ENCODE data around the gene PPP1R14C.

Gene PPP1R14C

DNA sequence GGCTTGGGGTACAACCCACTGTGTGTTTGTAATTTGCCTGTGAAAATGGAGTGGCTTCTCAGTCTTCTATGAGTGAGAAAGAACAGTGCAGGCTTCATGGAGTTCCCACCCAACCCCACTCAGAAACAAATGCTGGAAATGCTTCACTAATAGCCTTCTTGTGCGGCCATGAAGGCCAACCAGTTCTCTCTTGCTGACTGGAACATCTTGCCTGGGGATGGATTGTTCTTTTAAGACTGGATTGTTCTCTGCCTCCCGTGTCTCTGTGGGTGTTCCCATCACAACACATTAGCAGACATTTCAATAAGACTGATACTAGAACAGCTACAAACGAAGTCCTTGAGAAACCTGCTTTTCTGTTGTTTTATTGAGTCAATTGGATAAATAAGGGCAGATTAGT, 110.6 kb downstream of the PPP1R14C start:
- no peak for DNase-seq

DNA sequence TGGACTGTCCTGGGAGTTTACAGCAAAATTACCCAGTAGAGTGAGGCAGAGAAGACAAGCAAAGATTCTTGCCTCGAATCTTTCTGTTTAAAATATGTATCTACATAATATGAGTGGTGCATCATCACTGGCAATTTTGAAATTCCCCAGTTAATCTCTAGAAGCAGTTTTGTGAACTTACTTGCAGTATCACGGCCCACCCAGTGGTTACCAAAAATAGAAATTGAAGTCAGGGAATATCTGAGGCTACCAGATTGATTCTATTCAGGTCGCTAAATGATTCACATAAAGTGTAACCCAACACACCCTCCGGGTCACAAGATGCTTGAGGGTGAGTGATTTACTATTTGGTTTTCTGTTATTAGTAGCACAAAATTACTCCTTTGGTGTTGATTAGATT, 111.9 kb downstream of the PPP1R14C start:
- no peak for DNase-seq

DNA sequence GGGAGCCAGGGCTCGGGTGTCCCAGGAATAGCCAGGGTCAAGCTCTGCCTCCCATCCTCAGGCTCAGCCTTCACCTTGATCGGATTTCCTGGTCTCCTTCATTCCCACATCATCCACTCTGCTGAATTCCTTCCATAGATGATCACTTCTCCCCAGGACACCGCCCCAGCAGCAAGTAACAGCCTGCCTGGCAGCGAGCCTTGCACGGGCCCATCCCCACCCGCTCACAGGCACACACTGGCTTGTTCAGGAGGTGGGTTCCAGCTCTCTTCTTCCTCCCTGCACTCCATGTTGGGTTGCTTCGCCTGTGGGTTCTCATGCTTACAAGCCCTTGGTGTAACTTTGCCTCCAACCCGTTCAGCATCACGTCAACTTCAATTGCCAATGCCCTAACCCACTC, 113.0 kb downstream of the PPP1R14C start:
- DNase-seq: no peak

DNA sequence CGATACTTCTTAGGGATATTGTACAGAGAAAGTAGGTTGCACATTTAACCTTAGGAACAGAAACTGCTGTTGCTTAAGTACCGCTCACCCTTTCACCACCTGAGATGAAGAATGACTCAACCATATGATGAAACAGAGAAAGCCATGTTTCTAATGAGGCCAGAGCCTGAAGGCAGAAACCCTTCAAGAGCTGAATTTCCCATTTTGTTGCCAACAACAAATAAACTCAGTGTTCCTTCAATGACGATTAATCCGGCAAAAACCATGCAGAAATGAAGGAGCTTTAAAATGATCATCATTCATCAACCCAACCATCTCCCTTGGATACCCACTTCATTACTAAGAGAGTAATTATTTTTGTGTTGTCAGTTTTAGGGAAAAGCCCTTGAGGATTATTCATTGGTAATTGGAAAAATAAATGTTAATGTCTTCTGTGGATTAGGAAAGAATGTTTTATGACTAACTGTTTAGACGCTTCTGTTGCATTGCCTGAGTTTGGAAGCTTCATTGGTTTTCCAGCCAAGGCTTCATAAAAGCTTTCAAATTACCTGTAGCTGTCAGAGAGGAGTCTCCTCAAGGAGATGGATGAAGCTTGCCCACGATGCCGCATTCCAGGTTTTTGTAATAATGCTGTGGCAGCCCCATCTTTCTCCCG, 113.9 kb downstream of the PPP1R14C start:
- no peak for DNase-seq

DNA sequence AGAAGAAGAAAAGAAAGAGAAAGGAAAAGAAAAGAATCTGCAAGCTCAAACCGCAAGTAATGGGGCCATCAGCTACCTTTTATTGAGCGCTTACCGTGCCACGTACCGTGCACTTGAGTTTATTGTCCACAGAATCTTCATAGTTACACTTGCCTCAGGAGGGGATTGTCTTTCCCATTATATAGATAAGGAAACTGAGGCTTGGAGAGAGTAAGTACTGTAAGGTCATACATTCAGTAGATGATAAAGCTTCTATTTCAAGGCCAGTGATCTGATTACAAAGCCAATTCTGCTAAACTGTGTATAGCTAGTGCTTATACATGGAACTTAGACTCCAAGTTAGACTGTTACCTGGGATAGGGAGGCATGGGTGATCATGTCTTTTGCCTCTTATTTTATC, 115.5 kb downstream of the PPP1R14C start:
- DNase-seq: no peak

DNA sequence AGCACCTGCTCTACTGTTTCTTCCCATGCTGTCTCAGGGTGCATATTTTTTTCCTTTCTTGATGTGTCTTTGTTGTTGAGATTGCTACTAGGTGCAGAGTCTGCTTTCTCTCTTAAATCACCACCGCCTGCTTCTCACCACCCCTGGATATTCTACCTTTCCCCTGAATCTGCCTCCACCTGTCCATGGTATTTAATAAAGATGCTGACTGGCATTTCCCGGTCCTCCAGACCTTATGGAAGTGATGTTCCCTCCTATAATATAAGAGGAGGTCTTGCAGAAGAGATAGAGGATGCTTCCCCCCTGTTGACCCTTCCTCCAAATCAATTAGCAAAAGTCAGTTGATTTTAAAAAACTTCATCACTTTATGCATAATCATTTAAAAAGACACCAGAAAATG, 118.1 kb downstream of the PPP1R14C start:
- DNase-seq: no peak

DNA sequence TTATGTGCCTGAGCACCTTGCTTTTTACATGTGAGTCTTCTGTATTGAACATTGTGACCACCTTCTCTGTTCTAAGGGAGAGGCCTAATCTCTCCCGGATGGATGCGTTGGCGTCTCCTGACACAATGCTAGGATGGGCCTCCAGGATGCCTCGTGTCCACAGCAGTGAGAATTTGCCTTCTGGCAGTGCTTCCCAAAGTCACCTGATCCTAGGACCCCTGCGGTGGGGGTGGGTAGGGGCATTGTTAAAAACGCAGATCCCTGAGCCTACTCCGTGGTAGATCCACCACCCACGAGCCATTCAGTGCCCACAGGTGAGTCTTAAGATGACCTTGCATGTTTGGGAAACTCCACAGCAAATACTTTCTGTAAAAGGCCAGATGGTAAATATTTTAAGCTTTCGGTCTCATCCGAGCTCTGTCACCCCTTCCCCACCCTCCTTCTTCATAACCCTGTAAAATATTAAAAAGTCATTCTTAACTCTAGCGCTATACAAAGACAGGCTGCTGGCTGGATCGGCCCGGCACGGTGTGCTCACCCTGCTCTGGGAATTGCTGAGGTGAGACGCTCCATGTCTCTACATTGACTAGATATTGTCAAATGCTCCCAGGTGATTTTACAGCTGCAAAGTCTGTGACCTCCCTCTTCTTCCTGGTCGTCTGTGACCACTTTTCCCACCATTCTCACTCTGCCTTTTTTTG, 119.3 kb downstream of the PPP1R14C start:
- DNase-seq: no peak

DNA sequence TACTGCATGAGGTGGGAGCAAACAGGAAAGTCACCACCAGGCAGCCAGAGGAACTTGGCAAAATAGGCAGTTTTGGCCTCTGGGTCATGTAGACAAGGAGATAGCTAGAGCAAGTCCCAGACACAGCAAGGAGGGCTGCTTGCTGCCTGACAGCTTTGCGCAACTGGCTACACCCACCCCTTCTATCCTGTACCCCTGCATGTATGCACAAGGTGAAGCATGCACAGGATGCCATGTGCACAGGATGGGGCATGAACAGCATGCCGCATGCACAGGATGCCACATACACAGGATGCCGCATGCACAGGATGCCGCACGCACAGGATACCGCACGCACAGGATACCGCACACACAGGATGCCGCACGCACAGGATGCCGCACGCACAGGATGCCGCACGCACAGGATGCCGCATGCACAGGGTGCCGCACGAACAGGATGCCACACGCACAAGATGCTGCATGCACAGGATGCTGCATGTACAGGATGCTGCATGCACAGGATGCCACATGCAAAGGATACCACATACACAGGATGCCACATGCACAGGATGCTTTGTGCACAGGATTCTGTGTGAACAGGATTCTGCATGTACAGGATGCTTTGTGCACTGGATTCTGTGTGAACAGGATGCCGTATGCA, 121.0 kb downstream of the PPP1R14C start:
- no peak for DNase-seq

DNA sequence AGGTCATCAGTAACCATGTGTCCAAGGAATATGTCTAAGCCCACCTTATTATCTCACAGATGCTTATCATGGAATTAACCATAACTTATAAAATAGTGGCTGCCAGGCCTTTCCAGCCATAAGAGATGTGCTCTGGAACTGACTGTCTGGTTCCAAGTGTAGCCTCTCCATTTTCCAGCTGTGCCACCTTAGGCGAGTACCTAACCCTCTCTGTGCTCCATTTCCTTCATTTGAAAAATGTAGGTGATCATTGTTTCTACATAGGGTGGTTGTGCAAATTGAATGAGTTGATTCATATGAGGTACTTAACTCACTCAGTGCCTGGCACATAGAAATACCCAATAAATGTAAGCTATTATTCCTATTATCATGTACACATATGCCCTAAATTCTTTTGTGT, 123.5 kb downstream of the PPP1R14C start:
- no peak for DNase-seq

DNA sequence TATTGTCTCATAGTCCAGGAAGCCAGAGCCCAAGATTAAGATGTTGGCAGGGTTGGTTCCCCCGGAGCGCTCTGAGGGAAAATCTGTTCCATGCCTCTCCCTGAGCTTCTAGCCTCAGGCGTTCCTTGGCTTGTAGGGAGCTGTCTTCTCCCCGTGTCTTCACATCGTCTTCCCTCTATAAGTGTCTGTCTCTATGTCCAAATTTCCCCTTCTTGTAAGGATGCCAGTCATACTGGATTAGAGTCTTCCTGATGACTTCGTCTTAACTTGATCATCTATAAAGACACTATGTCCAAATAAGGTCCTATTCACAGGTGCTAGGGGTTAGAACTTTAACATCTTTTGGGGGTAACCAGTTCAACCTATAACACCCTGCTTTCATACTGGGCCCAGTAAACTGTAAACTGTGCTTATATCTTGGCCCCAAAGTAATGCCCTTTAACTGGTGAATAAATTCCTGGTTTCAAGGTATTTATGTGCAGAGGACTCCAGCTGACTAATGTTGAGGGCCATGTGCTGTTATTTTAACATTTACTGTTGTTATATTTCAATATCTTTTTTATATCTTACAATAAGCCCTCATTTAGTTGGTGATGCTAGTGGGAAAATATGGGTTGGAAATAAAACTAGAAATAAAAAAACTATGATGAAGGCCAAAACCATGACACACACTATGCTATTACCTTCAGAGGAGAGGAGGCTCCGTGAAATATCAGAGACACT, 124.3 kb downstream of the PPP1R14C start:
- DNase-seq: no peak

DNA sequence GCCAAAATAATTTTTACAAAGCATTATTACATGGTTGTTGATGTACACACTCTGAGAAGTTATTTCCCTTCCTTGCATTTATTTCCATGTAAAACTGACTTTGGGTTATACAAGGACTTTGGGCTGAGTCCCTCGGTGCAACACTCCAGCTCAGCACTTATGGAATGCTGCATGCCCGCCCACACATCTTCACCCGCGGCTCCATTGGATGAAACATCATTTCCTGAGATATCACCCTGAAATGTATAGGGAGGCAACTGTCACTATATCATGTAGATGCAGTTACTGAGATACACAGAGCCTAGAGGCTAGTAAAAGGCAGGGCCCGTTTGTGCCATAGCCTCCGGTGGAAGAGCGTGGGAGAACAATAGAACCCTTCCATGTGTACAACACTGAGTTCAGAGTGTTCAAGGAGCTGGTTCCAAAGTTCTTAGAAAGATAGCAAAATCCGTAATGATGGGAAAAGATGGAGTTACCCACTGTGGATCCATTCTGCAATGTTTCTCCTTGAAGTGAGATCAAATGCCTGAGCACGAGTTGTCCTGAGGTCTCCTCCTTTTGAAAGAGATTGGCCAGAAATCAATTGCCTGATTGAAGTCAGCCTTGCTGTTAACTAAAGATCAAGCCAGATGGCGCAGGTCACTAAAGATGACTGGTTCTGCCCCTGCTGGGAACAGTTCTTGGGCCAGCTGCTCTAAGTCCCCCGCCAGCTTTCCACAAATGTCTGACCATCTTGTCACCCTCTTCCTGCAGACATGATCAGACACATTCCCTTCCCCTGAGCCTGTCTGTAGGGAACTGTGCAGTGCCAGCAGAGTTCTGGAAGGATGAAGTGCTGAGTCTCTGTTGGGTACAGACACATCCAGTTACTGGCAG, 125.1 kb downstream of the PPP1R14C start:
- DNase-seq: no peak

DNA sequence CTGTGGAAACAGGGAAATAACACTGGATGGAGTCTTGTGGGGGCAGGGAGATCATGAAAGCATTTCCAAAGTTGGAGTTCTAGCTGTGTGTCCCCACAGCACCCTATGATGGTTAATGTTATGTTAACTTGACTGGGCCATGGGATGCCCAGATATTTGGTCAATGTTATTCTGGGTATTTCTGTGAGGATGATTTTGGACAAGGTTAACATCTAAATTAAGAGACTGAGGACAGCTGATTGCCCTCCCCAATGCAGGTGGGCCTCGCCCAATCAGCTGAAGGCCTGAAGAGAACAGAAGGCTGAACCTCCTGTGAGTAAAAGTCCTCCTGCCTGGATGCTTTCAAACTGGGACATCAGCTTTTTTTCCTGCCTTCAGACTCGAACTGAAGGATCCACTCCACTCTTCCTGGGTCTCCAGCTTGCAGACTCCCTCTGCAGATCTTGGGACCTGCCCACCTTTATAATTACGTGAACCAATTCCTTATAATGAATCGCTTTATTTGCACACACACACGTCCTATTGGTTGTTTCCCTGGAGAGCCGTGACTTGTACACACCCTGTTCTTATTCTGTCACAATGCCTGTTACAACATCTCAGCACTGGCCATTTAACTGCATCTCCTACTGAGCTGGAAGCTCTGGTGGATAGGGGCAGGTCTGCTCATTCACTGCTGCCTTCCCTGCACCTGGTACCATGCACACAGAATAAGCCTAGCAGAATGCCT, 126.4 kb downstream of the PPP1R14C start:
- no peak for DNase-seq

DNA sequence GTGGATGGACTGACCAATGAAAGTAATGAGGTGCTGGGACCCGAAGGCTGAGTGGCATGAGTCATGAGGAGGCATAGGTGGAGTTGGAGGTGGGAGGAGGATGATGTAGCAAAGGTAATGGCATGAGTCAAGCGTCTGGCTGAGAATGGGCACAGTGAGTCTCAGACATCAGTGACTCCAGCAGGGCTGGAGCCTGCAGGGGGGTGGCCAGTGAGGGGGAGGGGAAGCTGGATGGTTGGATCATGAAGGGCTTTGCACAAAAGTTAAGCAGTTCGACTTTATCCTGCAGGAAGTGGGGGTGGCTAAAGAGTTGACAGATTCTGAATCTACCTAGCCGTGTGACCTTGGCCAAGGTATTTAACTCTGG, 127.0 kb downstream of the PPP1R14C start:
- no peak for DNase-seq

DNA sequence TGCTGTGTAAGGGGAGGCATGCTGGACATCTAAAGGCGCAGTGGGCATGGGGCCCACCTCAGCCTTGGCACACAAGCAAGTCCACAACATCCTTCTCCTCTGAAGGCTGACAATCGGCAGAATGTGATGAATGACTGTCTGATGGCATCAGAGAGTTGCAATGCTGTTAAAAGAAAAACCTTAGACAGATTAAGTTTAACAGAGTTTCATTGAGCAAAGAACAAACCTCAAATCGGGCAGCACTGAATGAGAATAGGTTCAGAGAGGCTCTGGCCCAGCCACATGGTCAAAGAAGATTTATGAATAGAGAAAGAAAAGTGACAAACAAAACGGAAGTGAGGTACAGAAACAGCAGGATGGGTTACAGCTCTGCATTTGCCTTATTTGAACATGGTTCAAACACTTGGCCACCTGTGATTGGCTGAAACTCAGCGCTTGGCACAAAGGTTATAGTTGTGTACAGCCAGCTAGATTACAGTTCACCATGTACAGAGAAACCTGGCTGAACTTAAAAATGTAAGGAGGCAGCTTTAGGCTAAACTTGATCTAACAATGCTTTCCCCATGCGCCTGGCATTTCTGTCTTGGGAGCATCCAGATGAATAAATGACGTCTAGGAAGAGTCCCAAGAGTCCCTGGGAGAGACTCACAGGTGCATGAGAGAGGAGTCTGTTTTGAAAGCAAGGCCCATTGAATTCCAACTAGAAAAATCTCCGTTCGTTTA, 127.6 kb downstream of the PPP1R14C start:
- no peak for DNase-seq

DNA sequence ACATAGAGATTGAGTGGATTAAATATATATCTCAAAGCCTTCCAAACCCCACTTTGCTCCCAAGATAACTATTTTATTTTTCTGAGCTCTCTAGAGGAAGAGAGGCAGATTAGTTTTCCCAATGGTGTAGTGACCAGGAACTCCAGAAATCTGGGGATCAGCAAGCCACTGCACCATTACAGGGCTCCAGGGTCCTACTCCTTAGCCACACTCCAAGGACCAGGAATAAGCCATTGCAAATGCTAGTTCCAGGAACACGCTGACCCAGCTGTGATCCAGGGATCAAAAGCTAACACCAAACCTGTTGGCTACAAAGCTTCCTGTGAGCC, 128.3 kb downstream of the PPP1R14C start:
- no peak for DNase-seq

DNA sequence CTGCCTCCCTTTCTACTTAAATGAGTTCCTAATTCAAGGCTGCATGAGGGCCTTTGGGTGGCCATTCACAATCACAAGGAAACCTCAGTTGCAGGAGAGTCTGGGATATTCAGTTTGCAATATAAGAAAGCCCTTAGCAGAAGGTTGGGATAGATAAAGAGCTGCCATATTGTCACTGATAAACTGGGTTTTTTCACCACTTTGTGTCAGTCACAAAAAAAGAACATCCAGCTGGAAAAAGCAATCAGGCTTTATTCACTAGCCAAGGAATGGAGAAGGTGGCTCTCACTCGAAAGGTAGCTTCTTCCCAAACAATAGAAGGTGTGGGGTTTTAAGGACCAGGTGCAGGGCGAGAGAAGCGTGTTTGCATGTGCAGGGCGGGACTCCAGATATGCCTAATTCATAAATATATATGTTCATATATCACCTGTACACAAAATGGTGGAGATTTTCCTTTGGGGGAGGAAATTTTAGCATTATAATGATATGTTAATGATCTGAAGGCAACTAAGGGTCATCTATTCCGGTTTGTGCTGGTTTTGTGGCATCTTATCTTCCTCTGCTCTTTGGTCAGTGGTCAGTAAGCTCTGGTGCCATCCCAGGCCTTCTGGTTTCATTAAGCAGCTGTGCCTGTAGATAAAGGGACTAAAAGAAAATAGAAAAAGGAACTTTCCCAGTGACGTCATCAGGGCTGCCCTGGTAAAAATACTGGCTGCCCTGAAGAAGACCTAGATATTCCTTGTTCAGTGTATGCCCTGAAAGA, 128.8 kb downstream of the PPP1R14C start:
- no peak for DNase-seq

DNA sequence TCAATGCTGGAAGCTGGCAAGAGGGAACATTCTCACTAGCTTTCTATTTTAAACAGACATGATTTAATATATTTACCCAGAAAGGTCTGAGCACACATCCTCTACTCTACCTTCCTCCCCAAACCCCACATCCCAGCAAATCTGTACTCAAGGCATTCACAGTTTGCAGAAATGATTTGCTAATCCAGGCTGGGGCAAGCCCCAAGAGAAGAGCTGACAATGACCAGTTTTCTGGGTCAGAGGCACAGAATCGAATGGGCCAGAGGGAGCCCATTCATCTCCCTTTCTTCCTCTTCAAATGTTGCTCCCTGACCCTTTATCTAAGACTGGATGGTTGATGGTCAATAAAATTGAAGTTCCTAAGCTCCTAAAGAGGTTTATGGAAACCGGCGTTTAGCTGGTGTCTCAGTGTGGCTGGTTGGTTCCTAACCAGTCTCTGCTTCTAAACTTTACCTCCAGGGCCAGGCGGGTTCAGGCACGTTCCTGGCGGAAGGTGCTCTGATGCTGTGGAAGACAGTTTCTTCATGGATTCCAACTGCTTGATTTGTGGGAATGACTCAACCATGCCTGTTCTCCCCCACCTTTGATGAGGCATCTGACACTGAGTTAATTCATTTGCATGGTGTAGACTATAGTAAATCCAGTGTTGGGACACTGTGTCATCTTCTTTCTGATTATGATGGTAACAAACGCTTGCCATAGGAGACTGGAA, 129.6 kb downstream of the PPP1R14C start:
- no peak for DNase-seq

DNA sequence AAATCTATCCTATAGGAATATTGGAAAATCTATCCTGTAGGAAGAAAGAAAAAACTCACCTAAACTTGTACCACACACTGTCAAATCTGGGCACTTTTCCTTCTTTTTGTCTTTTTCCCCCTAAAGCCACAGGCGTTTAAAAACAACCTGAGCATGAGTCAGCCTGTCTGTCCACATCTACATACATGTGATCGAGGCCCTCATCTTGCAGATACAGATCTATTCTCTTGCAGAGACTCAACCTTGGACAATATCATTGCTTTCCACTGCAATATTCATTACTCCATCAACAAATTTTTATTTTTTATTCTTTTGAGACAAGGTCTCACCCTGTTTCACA, 130.1 kb downstream of the PPP1R14C start:
- no peak for DNase-seq

DNA sequence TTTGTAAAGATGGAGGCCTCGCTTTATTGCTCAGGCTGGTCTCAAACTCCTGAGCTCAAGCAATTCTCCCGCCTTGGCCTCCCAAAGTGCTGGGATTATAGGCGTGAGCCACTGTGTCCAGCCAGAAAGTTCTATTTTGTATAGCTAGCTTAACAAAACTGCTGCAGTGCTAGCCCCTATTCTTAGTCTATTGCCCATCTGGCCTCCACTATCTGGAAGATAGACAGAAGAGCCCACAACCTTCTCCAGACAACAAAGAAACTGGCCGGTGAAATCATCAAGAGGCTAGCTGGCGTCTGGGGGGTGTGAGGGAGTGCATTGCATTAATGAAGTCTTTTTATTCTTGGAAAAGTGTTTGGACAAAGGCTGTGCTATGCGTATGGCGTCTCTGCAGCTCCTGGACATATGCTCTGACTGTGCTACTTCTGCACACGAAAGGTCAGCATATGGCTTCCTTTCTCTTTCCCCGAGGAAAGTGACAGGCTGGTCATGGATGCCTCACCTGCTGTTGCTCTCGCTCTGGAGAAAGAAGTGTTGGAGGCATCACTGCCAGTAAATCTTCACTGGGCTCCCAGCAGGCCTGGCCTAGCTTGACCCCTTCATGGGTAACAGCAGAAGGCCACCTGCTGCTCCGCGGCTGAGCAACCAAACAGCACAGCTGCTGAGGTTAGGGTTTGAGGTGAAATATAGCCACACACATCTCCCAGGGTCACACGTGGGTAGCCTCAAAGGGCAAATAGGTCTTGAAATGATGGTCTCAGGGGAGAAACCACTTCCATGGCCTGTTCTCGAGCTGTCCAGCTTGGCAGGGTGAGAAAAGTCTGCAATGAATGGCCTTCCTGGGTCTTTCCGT, 130.8 kb downstream of the PPP1R14C start:
- DNase-seq: no peak

Measured in NCI-H510A (cell line).